CD14-positive monocyte (primary cell): ENCODE data around the gene EPHA1. TPM values are rescaled to one million over a fixed set of nuclear protein-coding genes. Genes with fewer than 3 reads are reported as not detected.

ENCODE experiments used
- DNase-seq, 3 donors: peaks; one replicate each; pipeline ENCODE4 v3.0.0-alpha.2; 2011 to 2022
- H2AFZ ChIP-seq: 2 replicates; pipeline ENCODE4 v1.6.0; 2012; ENCODE audit warnings: mild to moderate bottlenecking, low read depth, low read length, inconsistent platforms; ENCODE audit not compliant: insufficient read depth, poor library complexity, severe bottlenecking
- H3K27ac ChIP-seq, 2 donors: 1 replicate in 1 of 2; 2 replicates in 1 of 2; pipeline ENCODE4 v1.5.1; 2012 to 2013; ENCODE audit warnings: low read length in 2 of 2, control low read depth in 1 of 2, inconsistent platforms in 1 of 2, low read depth in 1 of 2, mild to moderate bottlenecking in 1 of 2
- H3K27me3 ChIP-seq, 2 donors: one replicate each; pipeline versions ENCODE4 v1.6.0 to v1.6.1; 2011 to 2013; ENCODE audit warnings: low read length in 2 of 2; ENCODE audit not compliant: control insufficient read depth in 2 of 2, insufficient read depth in 2 of 2
- H3K36me3 ChIP-seq, 2 donors: replicated peaks in 1 of 2; 1 replicate in 1 of 2; 2 replicates in 1 of 2; pipeline versions ENCODE4 v1.5.1 to v1.6.1; 2012 to 2013; ENCODE audit warnings: low read length in 2 of 2, control low read depth in 1 of 2, inconsistent platforms in 1 of 2, mild to moderate bottlenecking in 1 of 2; ENCODE audit not compliant: insufficient read depth in 2 of 2, control insufficient read depth in 1 of 2
- H3K4me1 ChIP-seq, 2 donors: 1 replicate in 1 of 2; 2 replicates in 1 of 2; pipeline versions ENCODE4 v1.5.1 to v1.6.1; 2012 to 2013; ENCODE audit warnings: low read length in 2 of 2, control low read depth in 1 of 2, inconsistent platforms in 1 of 2, mild to moderate bottlenecking in 1 of 2, moderate library complexity in 1 of 2; ENCODE audit not compliant: insufficient read depth in 2 of 2, control insufficient read depth in 1 of 2
- H3K4me2 ChIP-seq: replicated peaks from 2 replicates; pipeline ENCODE3; 2012; ENCODE audit warnings: low read length, moderate library complexity, mild to moderate bottlenecking; ENCODE audit not compliant: poor library complexity, severe bottlenecking; ENCODE audit errors: extremely low read depth
- H3K4me3 ChIP-seq, 3 experiments: fragments of 200-600 bp in 1 of 3; sonication (generic) in 1 of 3; replicated peaks in 1 of 3; 1 replicate in 2 of 3; 2 replicates in 1 of 3; pipeline ENCODE4 v1.5.1; 2011 to 2013; ENCODE audit warnings: low read length in 3 of 3, mild to moderate bottlenecking in 3 of 3, control low read depth in 2 of 3, low read depth in 2 of 3, inconsistent platforms in 1 of 3, moderate library complexity in 1 of 3
- H3K79me2 ChIP-seq: 2 replicates; pipeline ENCODE4 v1.6.0; 2012; ENCODE audit warnings: mild to moderate bottlenecking, control low read depth, inconsistent platforms, low read length, moderate library complexity; ENCODE audit not compliant: insufficient read depth
- H3K9ac ChIP-seq: 2 replicates; pipeline ENCODE4 v1.6.0; 2017; ENCODE audit warnings: low read length, mild to moderate bottlenecking; ENCODE audit not compliant: insufficient read depth, poor library complexity, severe bottlenecking
- H3K9me3 ChIP-seq, 2 donors: replicated peaks in 1 of 2; 1 replicate in 1 of 2; 2 replicates in 1 of 2; pipeline versions ENCODE4 v1.5.1 to v1.6.1; 2012 to 2013; ENCODE audit warnings: low read length in 2 of 2, control low read depth in 1 of 2; ENCODE audit not compliant: control insufficient read depth in 1 of 2, insufficient read depth in 1 of 2
- H4K20me1 ChIP-seq: 2 replicates; pipeline ENCODE4 v1.6.0; 2012; ENCODE audit warnings: mild to moderate bottlenecking, low read length, control low read depth, moderate library complexity; ENCODE audit not compliant: insufficient read depth
- H3K27ac Mint-ChIP-seq, 7 donors: one replicate each; pipeline ENCODE4 v1.8.0; 2020; ENCODE audit warnings: mild to moderate bottlenecking in 7 of 7, mixed read lengths in 7 of 7, moderate library complexity in 6 of 7, inconsistent platforms in 2 of 7
- H3K27me3 Mint-ChIP-seq, 3 donors: one replicate each; pipeline ENCODE4 v1.8.0; 2021 to 2022; ENCODE audit warnings: low read depth in 3 of 3, mild to moderate bottlenecking in 3 of 3, mixed read lengths in 3 of 3, moderate library complexity in 3 of 3, inconsistent platforms in 1 of 3
- H3K36me3 Mint-ChIP-seq, 2 donors: one replicate each; pipeline ENCODE4 v1.8.0; 2020; ENCODE audit warnings: mixed read lengths in 2 of 2, inconsistent platforms in 1 of 2, mild to moderate bottlenecking in 1 of 2
- H3K4me1 Mint-ChIP-seq: one replicate; pipeline ENCODE4 v1.8.0; 2020; ENCODE audit warnings: mild to moderate bottlenecking, mixed read lengths
- H3K4me3 Mint-ChIP-seq, 2 donors: one replicate each; pipeline ENCODE4 v1.8.0; 2020; ENCODE audit warnings: mild to moderate bottlenecking in 2 of 2, mixed read lengths in 2 of 2, moderate library complexity in 1 of 2
- H3K9me3 Mint-ChIP-seq, 7 donors: one replicate each; pipeline ENCODE4 v1.8.0; 2020 to 2022; ENCODE audit warnings: mixed read lengths in 7 of 7, mild to moderate bottlenecking in 6 of 7, moderate library complexity in 6 of 7, inconsistent platforms in 2 of 7
- WGBS: methylation state at CpG from one replicate; pipeline ENCODE4 v1.1.5; 2013; ENCODE audit warnings: missing lambda C conversion rate; ENCODE audit not compliant: insufficient coverage; 5-methylcytosine and 5-hydroxymethylcytosine counted together
- intact Hi-C, 2 donors: fragments of 100-400 bp; cut with micrococcal nuclease; formaldehyde crosslinking; loops; one replicate each; pipeline versions ENCODE4 v1.15.0 to v1.15.1; 2023
- polyA plus RNA-seq, 3 donors: library from polyadenylated mRNA; depleted of rRNA in 1 of 3; unstranded in 2 of 3; stranded (reverse) in 1 of 3; fragments of 300-500 nt in 2 of 3; fragments of >200 nt in 1 of 3; fragmentation: Illumina TruSeq in 2 of 3; gene quantifications; 1 replicate in 2 of 3; 2 replicates in 1 of 3; pipeline ENCODE4 v1.2.3, GENCODE V29; 2012 to 2021
- small RNA-seq: library from RNA; depleted of rRNA; stranded (forward); fragments of <200 nt; gene quantifications from one replicate; pipeline ENCODE3, GENCODE V24; 2012; ENCODE audit warnings: low read depth; ENCODE audit not compliant: insufficient read length
- TF ChIP-seq, protein P1 (sequence below): fragments of 200-600 bp; IDR thresholded peaks from one replicate; pipeline ENCODE4 v1.8.0; 2022; ENCODE audit warnings: antibody characterized with exemption, mild to moderate bottlenecking

EPHA1 gene
- polyA plus RNA-seq, 3 donors = 0.50 to 0.95 TPM; not detected in 1

DNA sequence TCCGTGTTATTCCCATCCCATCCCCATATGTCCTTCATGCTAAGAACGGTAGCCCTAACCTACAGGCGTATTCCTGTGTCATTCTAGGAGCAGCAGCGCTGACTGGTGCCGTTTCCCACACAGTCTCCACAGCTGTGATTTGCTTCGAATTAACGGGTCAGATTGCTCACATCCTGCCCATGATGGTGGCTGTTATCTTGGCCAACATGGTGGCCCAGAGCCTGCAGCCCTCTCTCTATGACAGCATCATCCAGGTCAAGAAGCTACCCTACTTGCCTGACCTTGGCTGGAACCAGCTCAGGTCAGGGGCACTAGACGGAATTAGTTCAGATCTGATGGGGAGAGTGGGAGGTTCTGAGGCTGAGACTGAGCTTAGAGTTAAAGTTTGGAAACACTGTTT is 66.8 kb downstream of the EPHA1 start:
- Histone ChIP-seq H3K9ac (no peak overlapping the region), H3K27ac (no peak overlapping the region), H3K4me2 (no peak overlapping the region), H3K27me3 (no peaks in the 10 kb centered on the region), H3K4me1 (peaks cover 12 to 14% of the 10 kb centered on the region in 2 donors), H4K20me1 (no peaks in the 10 kb centered on the region), H3K9me3 (no peaks in the 10 kb centered on the region), H3K79me2 (no peaks in the 10 kb centered on the region), H3K36me3 (no peaks in the 10 kb centered on the region), H2AFZ (no peak overlapping the region), H3K4me3 (no peak overlapping the region)
- Mint-ChIP-seq H3K4me3 (no peak overlapping the region), H3K4me1 (peaks cover 11% of the 10 kb centered on the region), H3K36me3 (no peaks in the 10 kb centered on the region), H3K9me3 (peaks cover 0 to 3% (median 0%) of the 10 kb centered on the region in 7 donors), H3K27ac (no peak overlapping the region), H3K27me3 (peaks cover 3 to 8% (median 4%) of the 10 kb centered on the region in 3 donors)
- DNase-seq = no peak
- WGBS = 97% methylated on average over 5 of the region's 8 CpGs
- intact Hi-C loops = no loop called here
- TF ChIP-seq, protein P1, sequence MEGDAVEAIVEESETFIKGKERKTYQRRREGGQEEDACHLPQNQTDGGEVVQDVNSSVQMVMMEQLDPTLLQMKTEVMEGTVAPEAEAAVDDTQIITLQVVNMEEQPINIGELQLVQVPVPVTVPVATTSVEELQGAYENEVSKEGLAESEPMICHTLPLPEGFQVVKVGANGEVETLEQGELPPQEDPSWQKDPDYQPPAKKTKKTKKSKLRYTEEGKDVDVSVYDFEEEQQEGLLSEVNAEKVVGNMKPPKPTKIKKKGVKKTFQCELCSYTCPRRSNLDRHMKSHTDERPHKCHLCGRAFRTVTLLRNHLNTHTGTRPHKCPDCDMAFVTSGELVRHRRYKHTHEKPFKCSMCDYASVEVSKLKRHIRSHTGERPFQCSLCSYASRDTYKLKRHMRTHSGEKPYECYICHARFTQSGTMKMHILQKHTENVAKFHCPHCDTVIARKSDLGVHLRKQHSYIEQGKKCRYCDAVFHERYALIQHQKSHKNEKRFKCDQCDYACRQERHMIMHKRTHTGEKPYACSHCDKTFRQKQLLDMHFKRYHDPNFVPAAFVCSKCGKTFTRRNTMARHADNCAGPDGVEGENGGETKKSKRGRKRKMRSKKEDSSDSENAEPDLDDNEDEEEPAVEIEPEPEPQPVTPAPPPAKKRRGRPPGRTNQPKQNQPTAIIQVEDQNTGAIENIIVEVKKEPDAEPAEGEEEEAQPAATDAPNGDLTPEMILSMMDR = no peak

Small RNAs within 50 kb of the gene (small RNA-seq; reads per million reads assigned to genes)
- gene MIR6892 = not detected

Other genes with a start within 250 kb of the EPHA1 start
- not detected for gene TAS2R39, start 225.4 kb downstream of the EPHA1 start, polyA plus RNA-seq
- under 1 TPM in 1 of 3 donors, not detected in 2; 0.54 TPM for gene TAS2R40, start 186.8 kb downstream of the EPHA1 start, polyA plus RNA-seq
- 100 to 1,000 TPM; 413 to 547 (median 427) TPM for gene GSTK1, start 145.4 kb downstream of the EPHA1 start, polyA plus RNA-seq
- gene TMEM139, start 123.9 kb downstream of the EPHA1 start, polyA plus RNA-seq = under 1 TPM in 1 of 3 donors, not detected in 2; 0.55 TPM
- gene CASP2, start 120.5 kb downstream of the EPHA1 start, polyA plus RNA-seq = 10 to 100 TPM in 2 of 3 donors, 1 to 10 TPM in 1; 7.9 to 30.2 (median 12.2) TPM
- under 1 TPM; 0.04 to 0.76 (median 0.11) TPM for gene CLCN1, start 92.7 kb downstream of the EPHA1 start, polyA plus RNA-seq
- under 1 TPM in 2 of 3 donors, not detected in 1; 0.69 to 0.72 TPM for gene FAM131B, start 46.1 kb downstream of the EPHA1 start, polyA plus RNA-seq
- 100 to 1,000 TPM; 198 to 417 (median 331) TPM for gene ZYX, start 27.5 kb downstream of the EPHA1 start, polyA plus RNA-seq
- gene TAS2R60, start 34.6 kb upstream of the EPHA1 start, polyA plus RNA-seq = under 1 TPM in 1 of 3 donors, not detected in 2; 0.35 TPM
- gene TAS2R41, start 69.0 kb upstream of the EPHA1 start, polyA plus RNA-seq = under 1 TPM in 1 of 3 donors, not detected in 2; 0.19 TPM
- under 1 TPM in 1 of 3 donors, not detected in 2; 0.04 TPM for gene CTAGE15, start 162.9 kb upstream of the EPHA1 start, polyA plus RNA-seq
- under 1 TPM; 0.10 to 0.97 (median 0.44) TPM for gene TCAF2, start 212.1 kb upstream of the EPHA1 start, polyA plus RNA-seq